Transverse colon (tissue), 3 donors: ENCODE data around the gene HYCC2.

Experiments used
- CTCF ChIP-seq, 5 experiments: fragments of 200-600 bp in 3 of 5; fragments of 450-650 bp in 2 of 5; sonication (generic) in 3 of 5; IDR thresholded peaks; 1 replicate in 2 of 5; 2 replicates in 3 of 5; pipeline ENCODE4 v1.5.1; 2016 to 2017; ENCODE audit warnings: antibody characterized with exemption in 5 of 5, inconsistent platforms in 3 of 5, mild to moderate bottlenecking in 2 of 5, moderate library complexity in 1 of 5
- EP300 ChIP-seq: sonication (generic); formaldehyde crosslinking; IDR thresholded peaks from one replicate; pipeline ENCODE4 v1.6.1; 2017; ENCODE audit warnings: antibody characterized with exemption, low read depth

- no peak for TF ChIP-seq CTCF (IDR thresholded peaks at IDR 0.05)
- no peak for TF ChIP-seq EP300
These were observed 1.6 kb upstream of the HYCC2 start for GRCh38 chr2:201073071-201073470.
